CD1c-positive myeloid dendritic cell (primary cell): Measurements from ENCODE around the gene ADCY9.
"Not testable (repeated sequence)": the region's sequence is repeated elsewhere in the genome, so short reads cannot be mapped to it uniquely, and the experiment has no call there.

Experiments used
- DNase-seq: peaks from one replicate; pipeline ENCODE4 v3.0.0-alpha.2; 2016; ENCODE audit errors: extremely low spot score

The ADCY9 gene

DNA sequence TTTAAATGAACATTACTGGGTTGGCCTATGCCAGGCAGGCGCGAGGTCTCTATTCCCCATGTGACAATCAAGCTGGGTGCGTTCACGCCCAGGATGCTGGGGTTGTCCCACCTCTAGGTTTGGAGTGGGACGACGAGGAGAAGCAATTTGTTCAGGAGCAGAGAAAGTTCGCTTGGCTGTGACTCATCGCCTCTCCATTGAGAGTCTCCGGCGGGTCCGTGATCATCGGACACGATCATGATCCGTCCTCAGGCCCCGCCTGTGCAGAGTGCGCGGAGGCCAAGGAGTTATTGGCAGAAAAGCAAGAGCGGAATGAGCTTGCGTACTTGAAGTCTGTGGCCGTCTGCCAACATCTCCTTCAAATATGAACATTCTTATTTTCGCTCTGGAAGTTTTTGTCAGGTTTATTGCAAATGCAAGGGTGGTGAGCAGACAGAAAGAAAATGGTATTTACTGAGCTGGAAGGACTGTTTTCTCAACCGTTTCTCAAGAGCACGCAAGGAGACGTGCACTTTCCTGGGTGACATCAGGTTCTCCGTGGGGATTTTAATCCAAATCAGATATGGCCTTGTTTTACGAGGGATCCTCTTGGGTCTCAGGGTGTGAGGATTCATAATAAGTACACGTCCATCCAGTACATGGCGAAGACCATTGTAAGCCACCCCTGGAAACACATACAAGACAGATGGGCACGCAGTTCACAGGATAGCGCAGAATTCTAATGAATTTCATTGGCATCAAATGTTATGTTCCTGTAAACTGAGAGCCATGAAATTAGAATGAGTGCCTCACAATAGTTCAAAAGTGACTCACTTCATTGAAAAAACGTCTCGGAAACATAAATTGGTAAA is 165.7 kb downstream of the ADCY9 start:
- DNase-seq, result no peak

DNA sequence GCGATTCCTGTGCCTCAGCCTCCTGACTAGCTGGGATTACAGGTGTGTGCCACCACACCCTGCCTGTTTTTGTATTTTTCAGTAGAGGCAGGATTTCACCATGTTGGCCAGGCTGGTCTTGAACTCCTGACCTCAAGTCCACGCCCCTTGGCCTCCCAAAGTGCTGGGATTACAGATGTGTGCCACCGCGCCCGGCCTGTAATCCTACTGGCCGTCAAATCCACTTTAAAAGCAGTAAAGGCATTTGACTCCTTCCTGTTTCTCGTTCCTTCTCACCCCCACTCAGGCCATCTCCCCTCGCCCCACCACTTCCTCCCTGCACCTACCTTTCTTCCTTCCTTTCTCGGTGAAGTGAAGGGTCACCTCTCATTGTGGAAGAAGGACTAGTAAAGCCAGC is 166.3 kb downstream of the ADCY9 start:
- no peak for DNase-seq

DNA sequence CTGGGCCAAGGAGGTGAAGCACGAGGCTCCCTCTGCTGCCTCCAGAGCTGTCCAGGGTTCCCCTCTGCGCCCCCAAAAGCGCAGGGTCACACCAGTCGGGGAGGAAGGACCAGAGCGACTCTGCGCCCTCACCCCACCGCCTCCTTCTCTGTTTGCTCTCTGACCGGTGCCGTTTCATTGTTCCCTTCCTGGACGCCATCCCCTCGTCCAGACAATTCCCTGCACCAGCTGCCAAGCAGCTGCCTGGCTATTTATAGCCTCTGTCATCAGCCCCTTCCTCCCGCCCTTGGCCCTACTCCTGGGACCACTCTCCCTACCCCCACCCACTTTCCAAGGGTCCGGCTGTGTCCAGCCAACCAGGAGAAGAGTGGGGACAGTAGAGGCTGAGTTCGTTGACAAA is 167.0 kb downstream of the ADCY9 start:
- no peak for DNase-seq

DNA sequence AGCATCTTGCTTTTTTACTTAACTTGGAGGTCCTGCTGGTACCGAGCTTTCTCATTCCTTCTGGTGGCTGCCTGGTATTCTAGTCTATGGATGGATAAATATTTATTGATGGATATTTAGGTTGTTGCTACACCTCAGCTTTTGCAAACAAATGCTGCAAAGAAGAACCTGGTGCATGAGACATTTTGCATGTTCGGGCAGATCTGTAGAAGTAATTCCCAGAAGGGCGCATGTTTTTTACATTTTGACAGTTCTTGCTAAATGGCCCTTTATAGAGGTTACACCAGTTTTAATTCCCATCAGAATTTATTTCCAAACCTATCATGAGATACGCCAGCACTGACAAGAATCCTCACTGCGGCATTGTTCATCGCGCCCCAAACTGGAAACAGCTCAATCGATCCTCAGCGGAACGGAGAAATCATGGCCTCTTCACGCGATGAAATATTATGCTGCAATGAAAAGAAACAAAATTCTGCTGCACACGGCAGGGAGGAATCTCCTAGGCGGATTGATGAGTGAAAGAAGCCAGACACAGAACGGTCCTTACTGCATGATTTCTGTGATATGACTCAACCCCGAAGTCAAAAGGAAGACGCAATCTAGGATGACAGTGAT is 167.8 kb downstream of the ADCY9 start:
- no peak for DNase-seq

DNA sequence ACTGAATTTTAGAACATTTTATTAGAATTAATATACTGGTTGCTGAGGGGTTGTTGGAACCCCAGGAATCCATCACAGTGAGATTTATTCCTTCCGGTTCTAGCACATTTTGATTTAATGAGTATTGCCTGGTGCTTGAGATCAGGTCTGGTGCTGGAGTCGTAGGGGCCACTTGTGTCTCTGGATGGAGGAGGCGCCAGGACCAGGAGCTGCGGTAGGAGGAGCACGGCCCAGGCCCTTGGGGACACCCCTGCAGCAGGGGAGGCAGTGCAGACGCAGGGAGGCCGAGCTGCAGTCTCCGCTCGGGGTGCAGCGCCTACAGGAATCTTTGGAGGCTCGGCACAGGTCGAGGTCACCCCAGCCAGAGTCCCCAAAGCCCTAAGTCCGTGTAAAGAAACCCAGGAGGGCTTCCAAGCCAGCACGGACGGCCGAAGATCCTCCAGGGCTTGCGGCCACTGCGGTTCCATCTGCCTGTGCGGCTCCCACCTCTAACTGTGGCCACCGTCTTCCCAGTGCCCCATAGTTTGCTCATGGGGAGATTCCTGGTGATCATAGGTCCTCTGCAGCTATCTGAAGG is 169.6 kb downstream of the ADCY9 start:
- no peak for DNase-seq

DNA sequence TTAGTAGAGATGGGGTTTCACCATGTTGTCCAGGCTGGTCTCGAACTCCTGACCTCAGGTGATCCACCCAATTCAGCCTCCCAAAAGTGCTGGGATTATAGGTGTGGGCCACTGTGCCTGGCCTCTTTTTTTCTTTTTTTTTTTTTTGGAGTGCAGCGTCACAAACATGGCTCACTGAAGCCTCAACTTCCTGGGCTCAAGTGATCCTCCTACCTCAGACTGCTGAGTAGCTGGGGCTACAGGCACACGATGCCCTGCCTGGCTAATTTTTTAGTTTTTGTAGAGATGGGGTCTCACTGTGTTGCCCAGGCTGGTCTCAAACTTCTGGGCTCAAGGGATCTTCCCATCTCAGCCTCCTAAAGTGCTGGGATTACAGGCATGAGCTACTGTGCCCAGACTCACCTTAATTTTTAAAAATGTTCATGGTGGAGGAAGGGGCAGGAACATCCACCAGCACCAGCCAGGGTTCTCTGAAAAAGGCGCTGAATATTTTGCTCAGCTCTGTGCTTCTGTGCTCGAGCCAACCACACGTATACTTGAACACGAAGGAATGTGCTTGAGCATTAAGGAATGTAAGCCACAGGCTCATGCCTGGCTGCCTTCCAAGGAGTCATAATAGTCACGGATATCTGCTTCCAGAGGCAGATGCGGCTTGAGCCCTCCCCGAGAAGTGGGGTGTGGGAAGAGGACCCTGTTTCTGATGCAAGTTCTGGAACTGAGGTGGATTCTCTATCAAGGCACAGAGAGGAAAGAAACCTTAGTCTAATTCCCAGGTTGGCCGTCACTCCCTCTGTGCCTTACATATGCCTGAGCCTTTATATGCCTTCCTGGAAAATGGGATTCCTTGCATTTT is 170.3 kb downstream of the ADCY9 start:
- DNase-seq, result no peak

DNA sequence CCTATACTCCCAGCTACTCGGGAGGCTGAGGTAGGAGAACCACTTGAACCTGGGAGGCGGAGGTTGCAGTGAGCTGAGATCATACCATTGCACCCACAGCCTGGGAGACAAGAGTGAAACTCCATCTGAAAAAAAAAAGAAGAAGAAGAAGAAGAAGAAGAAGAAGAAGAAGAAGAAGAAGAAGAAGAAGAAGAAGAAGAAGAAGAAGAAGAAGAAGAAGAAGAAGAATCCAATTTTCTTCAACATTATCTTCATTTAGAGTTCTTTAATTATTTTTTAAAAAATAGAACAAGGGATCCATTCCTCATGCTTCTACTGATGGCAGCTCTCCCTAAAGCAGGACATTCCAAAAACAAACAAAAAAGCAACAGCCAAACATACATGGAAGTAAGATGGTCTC is 171.8 kb downstream of the ADCY9 start:
- DNase-seq, result not testable (repeated sequence)

DNA sequence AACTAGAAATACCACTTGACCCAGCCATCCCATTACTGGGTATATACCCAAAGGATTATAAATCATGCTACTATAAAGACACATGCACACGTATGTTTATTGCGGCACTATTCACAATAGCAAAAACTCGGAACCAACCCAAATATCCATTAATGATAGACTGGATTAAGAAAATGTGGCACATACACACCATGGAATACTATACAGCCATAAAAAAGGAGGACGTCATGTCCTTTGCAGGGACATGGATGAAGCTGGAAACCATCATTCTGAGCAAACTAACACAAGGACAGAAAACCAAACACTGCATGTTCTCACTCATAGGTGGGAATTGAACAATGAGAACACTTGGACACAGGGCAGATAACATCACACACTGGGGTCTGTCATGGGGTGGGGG is 174.1 kb downstream of the ADCY9 start:
- not testable (repeated sequence) for DNase-seq

DNA sequence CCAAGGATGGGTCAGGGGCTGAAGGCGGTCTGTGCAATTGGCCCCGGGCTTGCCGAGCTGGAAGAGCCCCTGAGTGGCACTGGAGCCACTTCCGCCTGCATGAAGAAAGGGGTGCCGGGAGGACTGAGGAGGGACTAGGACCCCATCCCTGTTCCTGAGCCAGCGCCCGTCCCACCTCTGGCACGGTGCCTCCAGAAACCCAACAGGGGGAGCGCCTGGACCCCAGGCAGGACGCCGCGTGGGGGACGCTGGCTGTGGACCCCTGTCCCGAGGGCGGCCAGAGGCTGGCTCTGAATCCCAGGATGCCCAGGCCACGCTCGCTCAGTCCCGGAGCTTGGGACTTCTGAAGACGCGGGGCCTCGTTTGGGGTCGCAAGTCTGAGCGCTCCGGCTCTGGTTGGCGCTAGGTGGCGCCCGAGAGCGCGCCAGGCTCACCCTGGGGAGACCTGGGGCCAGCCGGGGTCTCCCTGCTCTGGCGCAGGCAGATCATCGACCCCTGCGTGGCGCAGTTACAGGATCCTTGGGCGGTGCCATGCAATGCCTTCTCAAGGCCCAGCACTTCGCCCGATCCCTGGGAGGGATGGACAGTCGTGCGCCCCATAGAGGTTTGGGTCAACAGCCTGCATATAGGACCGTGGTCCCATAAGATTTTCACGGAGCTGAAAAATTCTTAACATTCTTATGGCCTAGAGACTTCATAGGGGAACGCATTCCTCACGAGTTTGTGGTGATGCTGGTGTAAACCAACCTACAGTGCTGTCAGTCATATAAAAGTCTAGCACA is 177.2 kb downstream of the ADCY9 start:
- DNase-seq, result peak; percentile 63

DNA sequence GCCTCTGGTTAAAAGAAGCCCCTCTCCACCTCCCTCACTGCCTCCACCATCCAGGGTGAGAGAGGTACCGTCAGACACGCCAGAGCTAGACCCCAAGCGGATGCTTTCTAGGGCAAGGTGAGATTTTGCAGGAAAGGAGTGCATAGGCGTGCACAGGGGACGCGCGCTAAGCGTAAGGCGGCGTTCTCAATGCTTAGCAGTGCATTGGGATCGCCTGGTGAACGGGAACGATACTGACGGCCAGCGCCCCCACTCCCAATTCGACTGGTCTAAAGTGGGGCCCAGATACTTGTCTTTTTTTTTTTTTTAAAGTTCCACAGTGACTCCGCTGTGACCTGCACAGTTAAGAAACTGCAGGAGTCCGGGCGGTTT is 177.8 kb downstream of the ADCY9 start:
- DNase-seq, result no peak

DNA sequence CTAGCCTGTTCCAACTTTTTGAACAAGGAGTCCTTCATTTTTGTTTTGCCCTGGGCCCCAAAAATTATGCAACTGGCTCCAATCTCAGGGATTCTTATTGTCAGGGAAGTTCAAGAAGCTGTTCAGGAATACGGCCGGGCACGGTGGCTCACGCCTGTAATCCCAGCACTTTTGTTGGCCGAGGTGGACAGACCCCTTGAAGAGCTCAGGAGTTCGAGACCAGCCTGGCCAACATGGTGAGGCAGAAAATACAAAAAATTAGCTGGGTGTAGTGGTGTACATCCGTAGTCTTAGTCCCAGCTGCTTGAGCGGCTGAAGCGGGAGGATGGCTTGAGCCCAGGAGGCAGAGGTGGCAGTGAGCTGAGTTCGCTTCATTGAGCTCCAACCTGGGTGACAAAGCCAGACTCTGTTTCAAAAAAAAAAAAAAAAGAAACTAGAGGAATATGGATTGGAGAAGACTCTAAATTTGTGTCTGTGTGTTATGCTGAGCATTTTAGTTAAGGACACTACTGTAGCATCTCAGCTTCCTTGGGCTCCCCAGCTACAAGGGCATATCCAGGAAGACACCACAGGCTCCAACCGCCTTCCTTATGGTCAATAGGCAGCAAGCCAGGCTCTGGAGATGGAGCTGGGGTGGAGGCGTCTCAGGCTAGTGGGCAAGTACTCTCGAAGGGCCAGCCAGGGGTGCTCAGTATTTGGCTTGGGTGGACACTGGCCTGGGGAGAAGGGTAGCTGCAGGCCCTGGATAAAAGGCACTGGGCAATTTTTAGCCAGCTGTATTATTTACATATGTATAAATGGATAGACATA is 179.0 kb downstream of the ADCY9 start:
- no peak for DNase-seq

DNA sequence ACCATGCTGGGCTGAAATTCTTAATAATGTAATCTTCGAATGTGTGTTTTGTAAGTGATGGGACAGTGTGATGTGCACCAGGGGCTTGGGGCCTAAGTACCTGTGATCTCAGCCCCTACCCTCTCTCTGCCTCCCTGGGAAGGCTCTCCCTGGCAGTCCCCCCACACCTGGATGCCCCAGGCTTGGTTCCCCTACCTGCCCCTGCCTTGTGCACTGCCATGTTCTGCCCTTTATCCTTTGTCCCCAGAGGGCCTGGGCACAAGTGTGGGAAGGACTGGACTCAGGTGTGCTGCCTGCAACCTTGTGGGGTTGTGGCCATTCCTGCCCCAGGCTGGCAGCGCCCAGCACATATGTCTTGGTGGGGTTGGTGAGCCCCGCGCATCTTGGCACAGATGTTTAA is 180.3 kb downstream of the ADCY9 start:
- DNase-seq, result no peak

DNA sequence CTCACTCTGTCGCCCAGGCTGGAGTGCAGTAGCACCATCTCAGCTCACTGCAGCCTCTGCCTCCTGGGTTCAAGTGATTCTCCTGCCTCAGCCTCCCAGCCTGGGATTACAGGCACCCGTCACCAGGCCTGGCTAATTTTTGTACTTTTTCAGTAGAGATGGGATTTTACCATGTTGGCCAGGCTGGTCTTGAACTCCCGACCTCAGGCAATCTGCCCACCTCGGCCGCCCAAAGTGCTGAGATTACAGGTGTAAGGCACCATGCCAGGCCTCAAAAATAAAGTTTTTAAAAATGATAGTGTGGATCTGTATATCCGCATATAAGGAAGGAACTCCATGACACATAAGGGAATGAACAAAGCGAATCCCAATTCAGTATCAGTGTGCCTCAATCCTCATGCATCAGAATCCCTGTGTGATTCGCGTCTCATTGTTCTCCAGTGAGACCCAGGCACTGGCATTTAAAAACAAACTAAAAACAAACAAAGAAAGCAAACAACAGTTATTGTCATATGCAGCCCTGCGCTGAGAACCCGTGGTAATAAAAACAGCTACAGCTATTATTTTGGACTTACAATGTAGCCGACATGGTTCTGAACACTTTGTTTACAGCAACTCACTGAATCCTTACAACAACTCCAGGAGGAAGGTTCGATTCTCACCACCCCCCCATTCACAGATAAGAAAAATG is 181.6 kb downstream of the ADCY9 start:
- no peak for DNase-seq

DNA sequence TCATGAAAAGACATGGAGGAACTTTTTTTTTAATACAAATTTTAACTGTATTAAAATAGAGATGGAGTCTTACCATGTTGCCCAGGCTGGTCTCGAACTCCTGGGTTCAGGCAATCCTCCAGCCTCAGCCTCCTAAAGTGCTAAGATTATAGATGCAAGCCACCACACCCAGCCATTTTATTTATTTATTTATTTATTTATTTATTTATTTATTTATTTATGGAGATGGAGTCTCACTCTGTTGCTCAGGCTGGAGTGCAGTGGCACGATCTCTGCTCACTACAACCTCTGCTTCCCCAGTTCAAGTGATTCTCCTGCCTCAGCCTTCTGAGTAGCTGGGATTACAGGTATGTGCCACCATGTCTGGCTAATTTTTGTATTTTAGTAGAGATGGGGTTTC is 189.1 kb downstream of the ADCY9 start:
- DNase-seq, result not testable (repeated sequence)

DNA sequence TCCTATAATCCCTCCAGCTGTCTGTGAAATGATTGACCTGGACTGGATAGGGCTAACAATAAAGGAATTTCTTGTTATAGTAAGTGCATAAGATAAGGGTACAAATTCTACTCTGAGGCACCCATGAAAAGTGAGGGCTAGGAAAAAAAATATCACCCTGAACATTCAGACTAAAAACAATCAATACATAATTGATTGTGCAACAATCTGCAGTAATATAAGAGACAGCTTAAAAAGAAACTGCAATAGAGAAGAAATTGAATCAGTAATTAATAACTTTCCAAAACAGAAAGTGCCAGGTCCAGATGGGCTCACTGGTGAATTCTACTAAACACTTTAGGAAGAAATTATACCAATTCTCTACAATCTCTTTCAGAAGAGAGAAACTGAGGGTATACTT is 191.5 kb downstream of the ADCY9 start:
- DNase-seq, result no peak

DNA sequence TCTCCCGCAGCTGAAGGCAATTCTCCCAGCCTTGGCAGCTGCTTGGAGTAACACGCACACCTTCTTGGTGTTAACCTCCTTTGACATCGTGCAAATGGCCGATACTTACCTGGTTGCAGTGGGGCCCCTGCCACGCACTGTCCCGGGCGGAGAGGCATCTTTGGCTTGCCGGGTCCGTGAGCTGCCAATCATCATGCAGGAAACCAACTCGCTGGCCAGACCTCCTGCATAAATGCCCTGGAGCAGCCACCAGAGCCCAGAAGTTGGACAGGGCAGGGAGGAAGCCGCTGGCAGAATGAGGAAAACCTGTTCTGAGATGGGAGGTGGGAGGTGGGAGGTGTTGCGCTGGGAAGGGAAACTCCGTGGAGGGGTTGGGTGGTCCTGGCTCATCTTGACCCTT is 194.0 kb downstream of the ADCY9 start:
- DNase-seq, result no peak

DNA sequence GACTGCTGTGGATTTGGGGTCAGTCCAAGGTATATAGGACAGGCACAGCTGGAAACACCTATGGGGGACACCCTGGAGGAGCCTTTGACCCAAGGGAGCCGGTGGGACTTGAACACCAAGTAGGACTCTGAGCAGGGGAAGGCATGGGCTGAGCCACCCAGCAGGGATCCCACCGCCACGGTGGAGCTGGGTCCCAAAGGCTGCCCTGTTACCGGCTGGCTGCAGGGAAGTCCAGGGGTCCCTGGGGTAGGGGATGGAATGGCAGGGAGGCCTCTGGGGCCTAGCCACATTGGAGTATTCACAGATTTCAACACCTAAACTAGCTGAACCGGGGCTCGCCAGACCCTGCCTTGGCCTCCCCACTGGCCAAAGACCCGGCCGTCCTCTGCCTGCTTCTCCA is 196.0 kb downstream of the ADCY9 start:
- no peak for DNase-seq

DNA sequence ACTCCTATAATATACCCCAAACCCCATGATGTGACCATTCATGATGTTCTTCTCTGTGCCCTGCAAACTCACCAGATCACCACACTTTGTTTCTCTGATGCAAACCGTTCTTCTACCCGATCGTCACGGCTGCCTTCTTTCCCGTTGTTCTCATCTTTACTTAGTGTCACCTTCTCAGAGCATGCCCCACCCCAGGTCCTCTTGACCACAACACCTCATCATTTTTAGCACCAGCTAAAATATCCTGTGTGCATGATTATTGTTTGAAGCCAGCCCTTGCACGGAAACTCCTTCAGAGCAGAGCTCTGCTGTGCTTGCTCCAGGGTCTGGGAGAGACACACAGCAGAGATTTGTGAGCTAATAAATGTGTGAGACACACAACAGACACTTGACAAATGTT is 196.8 kb downstream of the ADCY9 start:
- no peak for DNase-seq

DNA sequence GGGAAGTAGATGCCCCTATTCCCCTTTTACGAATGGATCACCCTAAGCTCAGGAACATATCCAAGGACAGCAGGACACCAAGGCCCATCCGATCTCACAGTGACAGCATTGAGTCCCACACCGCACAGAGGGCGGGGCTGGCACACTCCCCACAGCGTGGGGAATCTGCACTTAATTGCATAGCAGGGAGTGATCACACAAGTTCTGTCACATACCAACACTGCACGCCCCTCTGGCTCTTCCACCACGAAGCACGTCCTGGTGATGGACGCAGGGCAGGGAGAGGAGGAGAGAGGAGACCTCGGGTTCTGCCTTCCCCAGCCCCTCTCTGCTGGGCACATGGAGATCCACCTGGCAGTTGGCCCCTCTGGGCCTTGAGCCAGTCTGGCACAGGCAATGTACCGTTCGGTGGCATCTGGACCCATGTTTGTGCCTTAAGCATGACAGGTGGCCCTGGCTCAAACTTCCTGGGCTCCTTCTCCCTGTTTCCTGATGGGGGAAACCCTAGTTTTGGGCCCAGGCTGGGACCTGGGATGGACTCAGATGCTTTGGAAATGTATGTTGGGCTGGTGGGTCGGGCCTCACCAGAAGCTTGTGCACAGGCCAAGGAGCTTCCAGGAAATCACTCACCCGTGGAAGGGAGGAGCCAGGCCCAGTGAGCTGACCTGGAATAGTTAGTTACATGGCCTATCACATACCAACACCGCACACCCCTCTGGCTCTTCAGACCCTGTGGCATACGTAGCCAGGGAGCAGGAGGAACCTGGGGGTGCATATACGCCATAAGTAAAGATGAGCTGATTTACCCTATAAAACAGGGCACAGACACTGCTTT is 200.6 kb downstream of the ADCY9 start:
- no peak for DNase-seq
